ENCODE results near the gene PLEKHN1.
"Not testable (repeated sequence)": the region's sequence is repeated elsewhere in the genome, so short reads cannot be mapped to it uniquely, and the experiment has no call there.

The PLEKHN1 gene

GRCh38 chr1:1004780-1005697, 38.8 kb downstream of the PLEKHN1 start:
- Histone ChIP-seq H3K36me3 (ENCODE audit: control insufficient read depth in 1 of 2, insufficient read depth in 2 of 2, low read length in 2 of 2) (no peaks in the 10 kb centered on the region), H3K79me2 (ENCODE audit: control insufficient read depth, insufficient read depth, low read length, poor library complexity) (peaks cover 3% of the 10 kb centered on the region), H3K18ac (ENCODE audit: low read length) (peak overlapping the region; percentile 47), H2AFZ (ENCODE audit: insufficient read depth, low read length, poor library complexity) (no peak overlapping the region), H4K8ac (ENCODE audit: low read depth, low read length) (peak overlapping the region; percentile 12), H4K12ac (ENCODE audit: low read depth, low read length) (no peak overlapping the region), H3K4ac (ENCODE audit: low read depth, low read length) (no peak overlapping the region), H3K4me3 (ENCODE audit: low read depth, low read length) (no peak overlapping the region), H3K14ac (ENCODE audit: low read length) (peak overlapping the region; percentile 62), H4K91ac (ENCODE audit: low read depth, low read length) (peak overlapping the region; percentile 59), H2BK120ac (ENCODE audit: insufficient read depth, low read length, poor library complexity) (peak overlapping the region; percentile 3), H3K27me3 (ENCODE audit: insufficient read depth, low read length) (no peaks in the 10 kb centered on the region), H2AK5ac (ENCODE audit: low read length) (peak overlapping the region; percentile 21), H3K9me3 (ENCODE audit: insufficient read depth, low read depth, low read length) (peaks cover 4% of the 10 kb centered on the region), H3K9ac (ENCODE audit: low read length) (no peak overlapping the region), H3K27ac (ENCODE audit: low read depth, low read length) (peak overlapping the region; percentile 18), H2BK12ac (ENCODE audit: low read length) (peak overlapping the region; percentile 58), H3K23ac (ENCODE audit: low read length) (no peak overlapping the region), H3K4me1 (ENCODE audit: control insufficient read depth in 1 of 2, insufficient read depth in 2 of 2, low read length in 2 of 2) (peaks cover 36 to 49% of the 10 kb centered on the region in 2 experiments), H2BK5ac (ENCODE audit: low read depth, low read length, poor library complexity) (no peak overlapping the region), H3K79me1 (ENCODE audit: low read length) (peaks cover 26% of the 10 kb centered on the region), H3K4me2 (ENCODE audit: low read length) (no peak overlapping the region)
- no CpG with 5 or more reads among the region's 21 CpGs for WGBS (ENCODE audit: extremely low coverage, insufficient coverage, insufficient read length)
- peak in 1 of 2 donors; percentile 53 for DNase-seq

- H3K9ac ChIP-seq (ENCODE audit: low read length), result no peak overlapping the region
- peak overlapping the region; percentile 20 for H4K8ac ChIP-seq (ENCODE audit: low read depth, low read length)
- peak overlapping the region; percentile 57 for H2BK120ac ChIP-seq (ENCODE audit: insufficient read depth, low read length, poor library complexity)
- H2BK12ac ChIP-seq (ENCODE audit: low read length), result peak overlapping the region; percentile 33
- H3K4me2 ChIP-seq (ENCODE audit: low read length), result no peak overlapping the region
- H3K27ac ChIP-seq (ENCODE audit: low read depth, low read length), result no peak overlapping the region
- no peaks in the 10 kb centered on the region for H3K36me3 ChIP-seq (ENCODE audit: control insufficient read depth in 1 of 2, insufficient read depth in 2 of 2, low read length in 2 of 2)
- no peak overlapping the region for H3K4me3 ChIP-seq (ENCODE audit: low read depth, low read length)
- H3K79me1 ChIP-seq (ENCODE audit: low read length), result peaks cover 19% of the 10 kb centered on the region
- no peak for DNase-seq
- H3K23ac ChIP-seq (ENCODE audit: low read length), result no peak overlapping the region
- no peaks in the 10 kb centered on the region for H3K79me2 ChIP-seq (ENCODE audit: control insufficient read depth, insufficient read depth, low read length, poor library complexity)
- no peak overlapping the region for H2BK5ac ChIP-seq (ENCODE audit: low read depth, low read length, poor library complexity)
- H2AK5ac ChIP-seq (ENCODE audit: low read length), result peak overlapping the region; percentile 40
- H4K12ac ChIP-seq (ENCODE audit: low read depth, low read length), result no peak overlapping the region
- H4K91ac ChIP-seq (ENCODE audit: low read depth, low read length), result peak overlapping the region; percentile 59
- no CpG with 5 or more reads among the region's 23 CpGs for WGBS (ENCODE audit: extremely low coverage, insufficient coverage, insufficient read length)
- H3K18ac ChIP-seq (ENCODE audit: low read length), result peak overlapping the region; percentile 57
- H3K9me3 ChIP-seq (ENCODE audit: insufficient read depth, low read depth, low read length), result peaks cover 4% of the 10 kb centered on the region
- H3K4ac ChIP-seq (ENCODE audit: low read depth, low read length), result no peak overlapping the region
- peaks cover 36 to 44% of the 10 kb centered on the region in 2 experiments for H3K4me1 ChIP-seq (ENCODE audit: control insufficient read depth in 1 of 2, insufficient read depth in 2 of 2, low read length in 2 of 2)
- peak overlapping the region; percentile 51 for H3K14ac ChIP-seq (ENCODE audit: low read length)
- no peaks in the 10 kb centered on the region for H3K27me3 ChIP-seq (ENCODE audit: insufficient read depth, low read length)
- no peak overlapping the region for H2AFZ ChIP-seq (ENCODE audit: insufficient read depth, low read length, poor library complexity)
These were observed 39.6 kb downstream of the PLEKHN1 start for GRCh38 chr1:1005774-1006304.

GRCh38 chr1:1006305-1007159, 40.2 kb downstream of the PLEKHN1 start:
- Histone ChIP-seq H2BK12ac (ENCODE audit: low read length) (peak overlapping the region; percentile 33), H3K9ac (ENCODE audit: low read length) (no peak overlapping the region), H3K27me3 (ENCODE audit: insufficient read depth, low read length) (no peaks in the 10 kb centered on the region), H3K9me3 (ENCODE audit: insufficient read depth, low read depth, low read length) (peaks cover 6% of the 10 kb centered on the region), H3K36me3 (ENCODE audit: control insufficient read depth in 1 of 2, insufficient read depth in 2 of 2, low read length in 2 of 2) (no peaks in the 10 kb centered on the region), H4K12ac (ENCODE audit: low read depth, low read length) (no peak overlapping the region), H4K8ac (ENCODE audit: low read depth, low read length) (peak overlapping the region; percentile 20), H2AK5ac (ENCODE audit: low read length) (peak overlapping the region; percentile 40), H2AFZ (ENCODE audit: insufficient read depth, low read length, poor library complexity) (peak overlapping the region; percentile 13), H2BK5ac (ENCODE audit: low read depth, low read length, poor library complexity) (peak overlapping the region; percentile 6), H3K14ac (ENCODE audit: low read length) (peak overlapping the region; percentile 51), H3K4ac (ENCODE audit: low read depth, low read length) (no peak overlapping the region), H3K4me1 (ENCODE audit: control insufficient read depth in 1 of 2, insufficient read depth in 2 of 2, low read length in 2 of 2) (peaks cover 32 to 37% of the 10 kb centered on the region in 2 experiments), H4K91ac (ENCODE audit: low read depth, low read length) (peak overlapping the region; percentile 59), H3K79me1 (ENCODE audit: low read length) (peaks cover 13% of the 10 kb centered on the region), H3K27ac (ENCODE audit: low read depth, low read length) (no peak overlapping the region), H3K79me2 (ENCODE audit: control insufficient read depth, insufficient read depth, low read length, poor library complexity) (no peaks in the 10 kb centered on the region), H3K23ac (ENCODE audit: low read length) (no peak overlapping the region), H2BK120ac (ENCODE audit: insufficient read depth, low read length, poor library complexity) (peak overlapping the region; percentile 57), H3K4me3 (ENCODE audit: low read depth, low read length) (no peak overlapping the region), H3K4me2 (ENCODE audit: low read length) (no peak overlapping the region), H3K18ac (ENCODE audit: low read length) (peak overlapping the region; percentile 57)
- peak; percentile 84 to 87 for DNase-seq
- no CpG with 5 or more reads among the region's 37 CpGs for WGBS (ENCODE audit: extremely low coverage, insufficient coverage, insufficient read length)

GRCh38 chr1:1010131-1010530, 43.8 kb downstream of the PLEKHN1 start:
- not testable (repeated sequence) for H4K91ac ChIP-seq (ENCODE audit: low read depth, low read length)
- WGBS (ENCODE audit: extremely low coverage, insufficient coverage, insufficient read length), result no CpG with 5 or more reads among the region's 8 CpGs
- H3K79me1 ChIP-seq (ENCODE audit: low read length), result peaks cover 15% of the 10 kb centered on the region

More at GRCh38 chr1:1010131-1010530, 43.8 kb downstream of the PLEKHN1 start:
- H2BK5ac ChIP-seq (ENCODE audit: low read depth, low read length, poor library complexity); H3K9me3 ChIP-seq (ENCODE audit: insufficient read depth, low read depth, low read length); H2AK5ac ChIP-seq (ENCODE audit: low read length); H3K14ac ChIP-seq (ENCODE audit: low read length); H3K9ac ChIP-seq (ENCODE audit: low read length); DNase-seq; H2BK120ac ChIP-seq (ENCODE audit: insufficient read depth, low read length, poor library complexity); H3K79me2 ChIP-seq (ENCODE audit: control insufficient read depth, insufficient read depth, low read length, poor library complexity); H3K36me3 ChIP-seq (ENCODE audit: control insufficient read depth in 1 of 2, insufficient read depth in 2 of 2, low read length in 2 of 2); H3K23ac ChIP-seq (ENCODE audit: low read length); H4K12ac ChIP-seq (ENCODE audit: low read depth, low read length); H3K27ac ChIP-seq (ENCODE audit: low read depth, low read length); H3K4ac ChIP-seq (ENCODE audit: low read depth, low read length); H3K27me3 ChIP-seq (ENCODE audit: insufficient read depth, low read length); H2AFZ ChIP-seq (ENCODE audit: insufficient read depth, low read length, poor library complexity); H3K4me2 ChIP-seq (ENCODE audit: low read length); H3K18ac ChIP-seq (ENCODE audit: low read length); H3K4me3 ChIP-seq (ENCODE audit: low read depth, low read length); H4K8ac ChIP-seq (ENCODE audit: low read depth, low read length); H2BK12ac ChIP-seq (ENCODE audit: low read length): not testable (repeated sequence)
- H3K4me1 ChIP-seq (ENCODE audit: control insufficient read depth in 1 of 2, insufficient read depth in 2 of 2, low read length in 2 of 2), result peaks cover 27 to 31% of the 10 kb centered on the region in 2 experiments

All from trophoblast cell (in vitro differentiated cells and primary cell).